ENCODE results near the gene TYW1.
"Not testable (repeated sequence)": the region's sequence is repeated elsewhere in the genome, so short reads cannot be mapped to it uniquely, and the experiment has no call there.

- TF ChIP-seq CTCF (IDR thresholded peaks at IDR 0.05); POLR2AphosphoS5 (IDR thresholded peaks at IDR 0.05; ENCODE audit: low read depth, low read length); SIN3A (IDR thresholded peaks at IDR 0.05; ENCODE audit: borderline replicate concordance, insufficient read depth, low read depth, low read length): not testable (repeated sequence)
These were observed 139.2 kb downstream of the TYW1 start for GRCh38 chr7:67135617-67136486.

Data from Panc1 (cell line).